Activated T-cell treated with anti-CD3 and anti-CD28 coated beads, Interleukin-2, amount 50 U/mL, for 72 hours (primary cell): ENCODE measurements around the gene RHOV. TPM values are rescaled to one million over a fixed set of nuclear protein-coding genes. Genes with fewer than 3 reads are reported as not detected.

ENCODE experiments used
- ATAC-seq, 2 donors: fragments of 150-1000 bp; cut with Tn5 transposase; replicated peaks in 1 of 2; 2 replicates each; pipeline ENCODE4 v1.10.0; 2021; ENCODE audit warnings: moderate library complexity in 2 of 2, mild to moderate bottlenecking in 1 of 2
- DNase-seq, 2 donors: peaks; one replicate each; pipeline ENCODE4 v3.0.0; 2021 to 2022; ENCODE audit warnings: mixed read lengths in 1 of 2
- H3K27ac Mint-ChIP-seq: one replicate; pipeline ENCODE4 v1.8.0; 2022; ENCODE audit warnings: mild to moderate bottlenecking, moderate library complexity, mixed read lengths
- H3K27me3 Mint-ChIP-seq: one replicate; pipeline ENCODE4 v1.8.0; 2022; ENCODE audit warnings: low read depth, mixed read lengths
- H3K36me3 Mint-ChIP-seq, 2 donors: one replicate each; pipeline ENCODE4 v1.8.0; 2022; ENCODE audit warnings: mixed read lengths in 2 of 2, mild to moderate bottlenecking in 1 of 2; ENCODE audit not compliant: insufficient read depth in 2 of 2
- H3K4me1 Mint-ChIP-seq: one replicate; pipeline ENCODE4 v1.8.0; 2022; ENCODE audit warnings: low read depth, mixed read lengths
- H3K4me3 Mint-ChIP-seq, 2 donors: one replicate each; pipeline ENCODE4 v1.8.0; 2022; ENCODE audit warnings: mild to moderate bottlenecking in 2 of 2, mixed read lengths in 2 of 2, moderate library complexity in 2 of 2
- H3K9me3 Mint-ChIP-seq, 2 donors: one replicate each; pipeline ENCODE4 v1.8.0; 2022; ENCODE audit warnings: mixed read lengths in 2 of 2
- total RNA-seq, 2 donors: library from RNA; stranded (reverse); gene quantifications; one replicate each; pipeline ENCODE4 v1.2.3, GENCODE V29; 2022

The RHOV gene
- under 1 TPM; 0.14 to 0.23 TPM for total RNA-seq

- no peaks in the 10 kb centered on the region for H3K9me3 Mint-ChIP-seq
- H3K27ac Mint-ChIP-seq = no peak within 1 kb of the TSS
- ATAC-seq (peak; percentile 85 to 89), DNase-seq (peak; percentile 67 to 72)
- peaks cover 26% of the 10 kb centered on the region for H3K4me1 Mint-ChIP-seq
- H3K4me3 Mint-ChIP-seq = peak within 1 kb of the TSS; percentile 91 to 98
- H3K36me3 Mint-ChIP-seq = no peaks in the 10 kb centered on the region
- peaks cover 7% of the 10 kb centered on the region for H3K27me3 Mint-ChIP-seq
These were observed at the start of gene RHOV for GRCh38 chr15:40873694-40874561. Gene RHOV, minus strand, starts transcription at chr15:40874234. Its CDS starts 95 bp downstream, at chr15:40874139.

GRCh38 chr15:40923551-40923950 is 49.5 kb upstream of the RHOV start:
- ATAC-seq (no peak), DNase-seq (no peak)
- no peak overlapping the region for H3K27ac Mint-ChIP-seq
- no peak overlapping the region for H3K4me3 Mint-ChIP-seq
- H3K36me3 Mint-ChIP-seq = no peaks in the 10 kb centered on the region
- H3K4me1 Mint-ChIP-seq = peaks cover 20% of the 10 kb centered on the region
- H3K9me3 Mint-ChIP-seq = no peaks in the 10 kb centered on the region
- peaks cover 31% of the 10 kb centered on the region for H3K27me3 Mint-ChIP-seq

GRCh38 chr15:40922608-40923005 is 48.6 kb upstream of the RHOV start:
- no peak for ATAC-seq
- Mint-ChIP-seq H3K9me3 (no peaks in the 10 kb centered on the region), H3K27me3 (peaks cover 31% of the 10 kb centered on the region), H3K36me3 (no peaks in the 10 kb centered on the region), H3K4me1 (peaks cover 20% of the 10 kb centered on the region), H3K4me3 (no peak overlapping the region), H3K27ac (no peak overlapping the region)
- DNase-seq = no peak

- H3K27me3 Mint-ChIP-seq = peaks cover 27% of the 10 kb centered on the region
- H3K9me3 Mint-ChIP-seq = no peaks in the 10 kb centered on the region
- no peaks in the 10 kb centered on the region for H3K36me3 Mint-ChIP-seq
- no peak for ATAC-seq
- H3K4me3 Mint-ChIP-seq = no peak overlapping the region
- DNase-seq = no peak
- H3K4me1 Mint-ChIP-seq = peaks cover 16% of the 10 kb centered on the region
- H3K27ac Mint-ChIP-seq = no peak overlapping the region
These were observed 48.0 kb upstream of the RHOV start for GRCh38 chr15:40921949-40922607.

- Mint-ChIP-seq H3K4me3 (no peak overlapping the region), H3K4me1 (no peaks in the 10 kb centered on the region), H3K9me3 (no peaks in the 10 kb centered on the region), H3K27me3 (no peaks in the 10 kb centered on the region), H3K36me3 (no peaks in the 10 kb centered on the region), H3K27ac (no peak overlapping the region)
- no peak for DNase-seq
- ATAC-seq = no peak
These were observed 44.9 kb upstream of the RHOV start for GRCh38 chr15:40918799-40919392.

- no peaks in the 10 kb centered on the region for H3K36me3 Mint-ChIP-seq
- H3K4me1 Mint-ChIP-seq = no peaks in the 10 kb centered on the region
- H3K4me3 Mint-ChIP-seq = no peak overlapping the region
- no peaks in the 10 kb centered on the region for H3K9me3 Mint-ChIP-seq
- H3K27ac Mint-ChIP-seq = no peak overlapping the region
- H3K27me3 Mint-ChIP-seq = no peaks in the 10 kb centered on the region
- DNase-seq = no peak
- no peak for ATAC-seq
These were observed 44.2 kb upstream of the RHOV start for GRCh38 chr15:40918146-40918798.

- no peak for ATAC-seq
- no peaks in the 10 kb centered on the region for H3K4me1 Mint-ChIP-seq
- H3K27ac Mint-ChIP-seq = no peak overlapping the region
- H3K4me3 Mint-ChIP-seq = no peak overlapping the region
- H3K9me3 Mint-ChIP-seq = no peaks in the 10 kb centered on the region
- DNase-seq = no peak
- no peaks in the 10 kb centered on the region for H3K27me3 Mint-ChIP-seq
- H3K36me3 Mint-ChIP-seq = no peaks in the 10 kb centered on the region
These were observed 43.6 kb upstream of the RHOV start for GRCh38 chr15:40917585-40917984.

- H3K27ac Mint-ChIP-seq = no peak overlapping the region
- no peaks in the 10 kb centered on the region for H3K4me1 Mint-ChIP-seq
- H3K9me3 Mint-ChIP-seq = no peaks in the 10 kb centered on the region
- no peak overlapping the region for H3K4me3 Mint-ChIP-seq
- DNase-seq (no peak), ATAC-seq (no peak)
- H3K36me3 Mint-ChIP-seq = no peaks in the 10 kb centered on the region
- no peaks in the 10 kb centered on the region for H3K27me3 Mint-ChIP-seq
These were observed 41.6 kb upstream of the RHOV start for GRCh38 chr15:40915679-40916078.

- no peak for ATAC-seq
- H3K4me3 Mint-ChIP-seq = no peak overlapping the region
- H3K36me3 Mint-ChIP-seq = no peaks in the 10 kb centered on the region
- no peaks in the 10 kb centered on the region for H3K27me3 Mint-ChIP-seq
- no peaks in the 10 kb centered on the region for H3K4me1 Mint-ChIP-seq
- no peak for DNase-seq
- no peaks in the 10 kb centered on the region for H3K9me3 Mint-ChIP-seq
- H3K27ac Mint-ChIP-seq = no peak overlapping the region
These were observed 41.2 kb upstream of the RHOV start for GRCh38 chr15:40915116-40915661.

GRCh38 chr15:40914486-40914885 is 40.5 kb upstream of the RHOV start:
- H3K27me3 Mint-ChIP-seq = no peaks in the 10 kb centered on the region
- H3K9me3 Mint-ChIP-seq = no peaks in the 10 kb centered on the region
- H3K4me1 Mint-ChIP-seq = no peaks in the 10 kb centered on the region
- DNase-seq = no peak
- no peaks in the 10 kb centered on the region for H3K36me3 Mint-ChIP-seq
- H3K4me3 Mint-ChIP-seq = no peak overlapping the region
- no peak overlapping the region for H3K27ac Mint-ChIP-seq
- no peak for ATAC-seq

GRCh38 chr15:40914013-40914412 is 40.0 kb upstream of the RHOV start:
- H3K9me3 Mint-ChIP-seq = no peaks in the 10 kb centered on the region
- ATAC-seq (no peak), DNase-seq (no peak)
- no peaks in the 10 kb centered on the region for H3K4me1 Mint-ChIP-seq
- no peak overlapping the region for H3K27ac Mint-ChIP-seq
- no peaks in the 10 kb centered on the region for H3K36me3 Mint-ChIP-seq
- H3K4me3 Mint-ChIP-seq = no peak overlapping the region
- no peaks in the 10 kb centered on the region for H3K27me3 Mint-ChIP-seq

GRCh38 chr15:40912478-40912877 is 38.4 kb upstream of the RHOV start:
- Mint-ChIP-seq H3K27ac (no peak overlapping the region), H3K27me3 (no peaks in the 10 kb centered on the region), H3K4me1 (peaks cover 9% of the 10 kb centered on the region), H3K9me3 (no peaks in the 10 kb centered on the region), H3K36me3 (no peaks in the 10 kb centered on the region), H3K4me3 (no peak overlapping the region)
- ATAC-seq = no peak
- no peak for DNase-seq

- no peak overlapping the region for H3K27ac Mint-ChIP-seq
- H3K36me3 Mint-ChIP-seq = no peaks in the 10 kb centered on the region
- no peaks in the 10 kb centered on the region for H3K9me3 Mint-ChIP-seq
- no peaks in the 10 kb centered on the region for H3K27me3 Mint-ChIP-seq
- DNase-seq (no peak), ATAC-seq (no peak)
- H3K4me3 Mint-ChIP-seq = no peak overlapping the region
- H3K4me1 Mint-ChIP-seq = peaks cover 12% of the 10 kb centered on the region
These were observed 37.7 kb upstream of the RHOV start for GRCh38 chr15:40911693-40912092.
